Liver (tissue), 9 donors: Measurements from ENCODE around the gene OLFML1. TPM values are rescaled to one million over a fixed set of nuclear protein-coding genes. Genes with fewer than 3 reads are reported as not detected.

ENCODE experiments used
- DNase-seq: peaks from one replicate; pipeline ENCODE4 v3.0.0-alpha.2; 2017; ENCODE audit warnings: low spot score
- H3K27ac ChIP-seq, 2 donors: one replicate each; pipeline ENCODE4 v1.7.0; 2013; ENCODE audit warnings: inconsistent platforms in 2 of 2, low read length in 2 of 2, control low read depth in 1 of 2, low read depth in 1 of 2, mild to moderate bottlenecking in 1 of 2
- H3K27me3 ChIP-seq, 4 donors: one replicate each; pipeline versions ENCODE4 v1.6.1 to v1.7.0; 2013; ENCODE audit warnings: low read length in 3 of 4, inconsistent platforms in 1 of 4, mild to moderate bottlenecking in 1 of 4, moderate library complexity in 1 of 4; ENCODE audit not compliant: control insufficient read depth in 4 of 4, insufficient read depth in 4 of 4
- H3K36me3 ChIP-seq, 4 donors: one replicate each; pipeline versions ENCODE4 v1.6.1 to v1.7.0; 2013; ENCODE audit warnings: low read length in 3 of 4, mild to moderate bottlenecking in 3 of 4, low read depth in 1 of 4, moderate library complexity in 1 of 4; ENCODE audit not compliant: control insufficient read depth in 4 of 4, insufficient read depth in 3 of 4
- H3K4me1 ChIP-seq, 4 donors: one replicate each; pipeline versions ENCODE4 v1.6.1 to v1.7.0; 2013; ENCODE audit warnings: low read length in 3 of 4, mild to moderate bottlenecking in 3 of 4, moderate library complexity in 1 of 4; ENCODE audit not compliant: control insufficient read depth in 4 of 4, insufficient read depth in 4 of 4
- H3K4me3 ChIP-seq, 3 donors: one replicate each; pipeline versions ENCODE4 v1.6.1 to v1.7.0; 2013; ENCODE audit warnings: low read length in 3 of 3, control low read depth in 1 of 3, low read depth in 1 of 3, mild to moderate bottlenecking in 1 of 3
- H3K9ac ChIP-seq, 2 donors: one replicate each; pipeline ENCODE4 v1.7.0; 2013; ENCODE audit warnings: low read length in 2 of 2, mild to moderate bottlenecking in 2 of 2, moderate library complexity in 2 of 2, control low read depth in 1 of 2, low read depth in 1 of 2
- H3K9me3 ChIP-seq, 4 donors: one replicate each; pipeline versions ENCODE4 v1.6.1 to v1.7.0; 2013; ENCODE audit warnings: low read length in 3 of 4; ENCODE audit not compliant: control insufficient read depth in 4 of 4
- ATF3 ChIP-seq: IDR thresholded peaks from 2 replicates; pipeline ENCODE4 v1.6.1; 2016; ENCODE audit warnings: antibody characterized with exemption
- EGR1 ChIP-seq, 2 donors: IDR thresholded peaks; 2 replicates each; pipeline ENCODE4 v1.6.1; 2016 to 2018; ENCODE audit warnings: antibody characterized with exemption in 2 of 2, low read depth in 2 of 2
- FOXA1 ChIP-seq: IDR thresholded peaks from 2 replicates; pipeline ENCODE4 v1.6.1; 2016; ENCODE audit warnings: antibody characterized with exemption
- FOXA2 ChIP-seq: IDR thresholded peaks from 2 replicates; pipeline ENCODE4 v1.6.1; 2016; ENCODE audit warnings: antibody characterized with exemption
- GABPA ChIP-seq, 2 donors: IDR thresholded peaks in 1 of 2; conservative IDR thresholded peaks in 1 of 2; 2 replicates each; pipeline ENCODE4 v1.6.1; 2016; ENCODE audit warnings: antibody characterized with exemption in 2 of 2, mild to moderate bottlenecking in 1 of 2, moderate library complexity in 1 of 2
- HNF4A ChIP-seq, 2 donors: conservative IDR thresholded peaks; 2 replicates each; pipeline ENCODE4 v1.6.1; 2016; ENCODE audit warnings: antibody characterized with exemption in 2 of 2, mild to moderate bottlenecking in 2 of 2
- HNF4G ChIP-seq: IDR thresholded peaks from 2 replicates; pipeline ENCODE4 v1.6.1; 2016; ENCODE audit warnings: antibody characterized with exemption
- JUND ChIP-seq, 2 donors: IDR thresholded peaks; 2 replicates each; pipeline ENCODE4 v1.6.1; 2016; ENCODE audit warnings: antibody characterized with exemption in 2 of 2
- MAX ChIP-seq: IDR thresholded peaks from 2 replicates; pipeline ENCODE4 v1.6.1; 2016; ENCODE audit warnings: antibody characterized with exemption
- NR2F2 ChIP-seq: IDR thresholded peaks from 2 replicates; pipeline ENCODE4 v1.6.1; 2016; ENCODE audit warnings: antibody characterized with exemption
- RAD21 ChIP-seq, 2 donors: IDR thresholded peaks; 2 replicates each; pipeline ENCODE4 v1.6.1; 2016; ENCODE audit warnings: antibody characterized with exemption in 2 of 2, mild to moderate bottlenecking in 2 of 2
- REST ChIP-seq: IDR thresholded peaks from 2 replicates; pipeline ENCODE4 v1.6.1; 2016; ENCODE audit warnings: antibody characterized with exemption, mild to moderate bottlenecking
- RXRA ChIP-seq, 2 donors: IDR thresholded peaks; 2 replicates each; pipeline ENCODE4 v1.6.1; 2017 to 2018; ENCODE audit warnings: antibody characterized with exemption in 2 of 2, mild to moderate bottlenecking in 1 of 2
- SP1 ChIP-seq: IDR thresholded peaks from 2 replicates; pipeline ENCODE4 v1.6.1; 2018; ENCODE audit warnings: antibody characterized with exemption, mild to moderate bottlenecking
- TAF1 ChIP-seq: conservative IDR thresholded peaks from 2 replicates; pipeline ENCODE4 v1.6.1; 2016; ENCODE audit warnings: antibody characterized with exemption, mild to moderate bottlenecking
- YY1 ChIP-seq: IDR thresholded peaks from 2 replicates; pipeline ENCODE4 v1.6.1; 2016; ENCODE audit warnings: antibody characterized with exemption, mild to moderate bottlenecking
- WGBS: extraction: QIAGEN DNeasy Blood & Tissue Kit; methylation state at CpG from one replicate; pipeline ENCODE4 v1.1.7; 2013; 5-methylcytosine and 5-hydroxymethylcytosine counted together
- polyA plus RNA-seq, 2 donors: library from polyadenylated mRNA; stranded (reverse) in 1 of 2; unstranded in 1 of 2; fragments of 200-250 nt in 1 of 2; fragments of >200 nt in 1 of 2; fragmentation: Nextera tagmentation in 1 of 2; extraction: Ambion mirVana in 1 of 2; gene quantifications; one replicate each; pipeline versions ENCODE4 v1.2.1 to v1.2.3, GENCODE V29; 2013 to 2015
- total RNA-seq, 2 donors: library from RNA; depleted of rRNA; stranded (reverse); fragments of >200 nt; gene quantifications; one replicate each; pipeline ENCODE4 v1.2.3, GENCODE V29; 2014
- donor health status: healthy.
- donor health status: healthy.
- donor health status: healthy.
- donor health status: healthy.
- donor health status: healthy.

Gene OLFML1
- total and polyA plus RNA-seq, 4 donors: 2.8 to 4.2 (median 2.9) TPM

- no peak for DNase-seq
- no peak overlapping the region for H3K4me3 ChIP-seq
- no peak overlapping the region for H3K27ac ChIP-seq
- no peaks in the 10 kb centered on the region for H3K9me3 ChIP-seq
- peaks cover 7 to 49% (median 24%) of the 10 kb centered on the region in 4 donors for H3K4me1 ChIP-seq
- no peak overlapping the region for H3K9ac ChIP-seq
- no peaks in the 10 kb centered on the region for H3K36me3 ChIP-seq
- no peak for TF ChIP-seq SP1
- TF ChIP-seq HNF4A (conservative IDR thresholded peaks at IDR 0.05): peak in 1 of 2 donors; percentile 18
- H3K27me3 ChIP-seq: no peaks in the 10 kb centered on the region
These were observed 48.7 kb downstream of the OLFML1 start for GRCh38 chr11:7534042-7534378.

GRCh38 chr11:7536100-7536499 lies 50.8 kb downstream of the OLFML1 start:
- H3K4me3 ChIP-seq: no peak overlapping the region
- no peak for TF ChIP-seq RAD21 (IDR thresholded peaks at IDR 0.05)
- no peak for TF ChIP-seq JUND (IDR thresholded peaks at IDR 0.05)
- TF ChIP-seq TAF1: no peak
- TF ChIP-seq ATF3: no peak
- no peak for TF ChIP-seq FOXA2
- no peak for TF ChIP-seq HNF4G
- TF ChIP-seq RXRA (IDR thresholded peaks at IDR 0.05): no peak
- TF ChIP-seq MAX: no peak
- TF ChIP-seq FOXA1: no peak
- no peaks in the 10 kb centered on the region for H3K36me3 ChIP-seq
- DNase-seq: no peak
- H3K27ac ChIP-seq: no peak overlapping the region
- WGBS: 61% methylated on average over 8 of the region's 8 CpGs
- no peak overlapping the region for H3K9ac ChIP-seq
- no peaks in the 10 kb centered on the region for H3K27me3 ChIP-seq
- H3K9me3 ChIP-seq: no peaks in the 10 kb centered on the region
- H3K4me1 ChIP-seq: peaks cover 1 to 32% (median 14%) of the 10 kb centered on the region in 4 donors

GRCh38 chr11:7537265-7537664 lies 52.0 kb downstream of the OLFML1 start:
- H3K4me1 ChIP-seq: peaks cover 1 to 23% (median 13%) of the 10 kb centered on the region in 4 donors
- no peaks in the 10 kb centered on the region for H3K9me3 ChIP-seq
- 89% methylated on average over 6 of the region's 6 CpGs for WGBS
- H3K27me3 ChIP-seq: no peaks in the 10 kb centered on the region
- no peak overlapping the region for H3K4me3 ChIP-seq
- no peak for DNase-seq
- H3K9ac ChIP-seq: no peak overlapping the region
- TF ChIP-seq REST: no peak
- TF ChIP-seq ATF3: no peak
- TF ChIP-seq RAD21 (IDR thresholded peaks at IDR 0.05): no peak
- TF ChIP-seq JUND (IDR thresholded peaks at IDR 0.05): no peak
- TF ChIP-seq YY1: no peak
- TF ChIP-seq SP1: no peak
- TF ChIP-seq NR2F2: no peak
- no peak for TF ChIP-seq GABPA (IDR thresholded peaks at IDR 0.05 in 1 of 2, conservative IDR thresholded peaks at IDR 0.05 in 1 of 2)
- TF ChIP-seq MAX: no peak
- TF ChIP-seq EGR1 (IDR thresholded peaks at IDR 0.05; ENCODE audit: low read depth in 2 of 2): no peak
- no peak overlapping the region for H3K27ac ChIP-seq
- no peaks in the 10 kb centered on the region for H3K36me3 ChIP-seq
